WTC11 (cell line): ENCODE measurements around the gene TRAPPC3. TPM values are rescaled to one million over a fixed set of nuclear protein-coding genes. Genes with fewer than 3 reads are reported as not detected.

Experiments
- ATAC-seq: fragments of 200-7000 bp; cut with Tn5 transposase; 2 replicates; pipeline ENCODE4 v1.10.0; 2021; ENCODE audit warnings: mild to moderate bottlenecking, moderate library complexity
- CTCF ChIA-PET: fragments of 300-600 bp; sonication (Branson Sonifier 250); formaldehyde crosslinking; loops from one replicate; lab custom pipeline; 2021; ENCODE audit warnings: antibody characterized with exemption; lab: Charles Lee
- POLR2A ChIA-PET: fragments of 350-600 bp; sonication (Branson Sonifier 250); formaldehyde crosslinking; loops from one replicate; lab custom pipeline; 2021; ENCODE audit warnings: antibody characterized with exemption; lab: Charles Lee
- DNase-seq: peaks from one replicate; pipeline ENCODE4 v3.0.0; 2021; ENCODE audit warnings: low spot score
- H3K27ac Mint-ChIP-seq: 2 replicates; pipeline ENCODE4 v1.8.0; 2021; ENCODE audit warnings: mixed read lengths
- H3K27me3 Mint-ChIP-seq: 2 replicates; pipeline ENCODE4 v1.8.0; 2021; ENCODE audit warnings: low read depth, mild to moderate bottlenecking, moderate library complexity, mixed read lengths
- H3K36me3 Mint-ChIP-seq: 2 replicates; pipeline ENCODE4 v1.8.0; 2021; ENCODE audit warnings: mixed read lengths
- H3K4me1 Mint-ChIP-seq: 2 replicates; pipeline ENCODE4 v1.8.0; 2022; ENCODE audit warnings: mixed read lengths
- H3K4me3 Mint-ChIP-seq: 2 replicates; pipeline ENCODE4 v1.8.0; 2021; ENCODE audit warnings: mild to moderate bottlenecking, moderate library complexity, mixed read lengths
- H3K9me3 Mint-ChIP-seq: 2 replicates; pipeline ENCODE4 v1.8.0; 2021; ENCODE audit warnings: mixed read lengths
- CTCF ChIP-seq: fragments of 200-600 bp; IDR thresholded peaks from 2 replicates; pipeline ENCODE4 v1.8.0; 2022; ENCODE audit warnings: antibody characterized with exemption
- ELF4 ChIP-seq: sonication (generic); formaldehyde crosslinking; IDR thresholded peaks from 2 replicates; pipeline ENCODE4 v1.8.1; 2022; ENCODE audit warnings: low read depth, mild to moderate bottlenecking, moderate library complexity, missing genetic modification reagents
- NR1H2 ChIP-seq: sonication (generic); formaldehyde crosslinking; IDR thresholded peaks from 2 replicates; pipeline ENCODE4 v1.9.0; 2021; ENCODE audit warnings: mild to moderate bottlenecking, moderate library complexity, missing genetic modification reagents
- RORB ChIP-seq: fragments of 250-450 bp; sonication (Bioruptor Pico); IDR thresholded peaks from 2 replicates; pipeline ENCODE4 v1.9.0; 2021; ENCODE audit warnings: mild to moderate bottlenecking
- SMAD4 ChIP-seq: sonication (generic); formaldehyde crosslinking; IDR thresholded peaks from 2 replicates; pipeline ENCODE4 v1.8.0; 2022; ENCODE audit warnings: mild to moderate bottlenecking, missing genetic modification reagents
- TCF7 ChIP-seq: sonication (generic); formaldehyde crosslinking; IDR thresholded peaks from 2 replicates; pipeline ENCODE4 v1.8.0; 2022; ENCODE audit warnings: mild to moderate bottlenecking, low read depth, missing genetic modification reagents, moderate library complexity
- ZNF138 ChIP-seq: sonication (generic); formaldehyde crosslinking; conservative IDR thresholded peaks from 2 replicates; pipeline ENCODE4 v1.8.1; 2022; ENCODE audit warnings: mild to moderate bottlenecking, moderate library complexity, missing genetic modification reagents
- ZNF317 ChIP-seq: sonication (generic); formaldehyde crosslinking; IDR thresholded peaks from 2 replicates; pipeline ENCODE4 v1.8.1; 2023; ENCODE audit warnings: low read depth, mild to moderate bottlenecking, moderate library complexity, missing genetic modification reagents, borderline replicate concordance
- ZNF416 ChIP-seq: fragments of 250-450 bp; sonication (Bioruptor Pico); IDR thresholded peaks from 2 replicates; pipeline ENCODE4 v1.9.0; 2021; ENCODE audit warnings: mild to moderate bottlenecking, inconsistent platforms
- ZNF425 ChIP-seq: fragments of 250-450 bp; sonication (Bioruptor Pico); conservative IDR thresholded peaks from 2 replicates; pipeline ENCODE4 v1.9.0; 2021; ENCODE audit warnings: mild to moderate bottlenecking
- ZNF512 ChIP-seq: sonication (generic); formaldehyde crosslinking; IDR thresholded peaks from 2 replicates; pipeline ENCODE4 v1.8.1; 2022; ENCODE audit warnings: missing genetic modification reagents, borderline replicate concordance
- total RNA-seq: library from RNA; stranded (reverse); gene quantifications from 3 replicates; pipeline ENCODE4 v1.2.3, GENCODE V29; 2021
- TF ChIP-seq, protein P1 (sequence below): sonication (generic); formaldehyde crosslinking; IDR thresholded peaks from 2 replicates; pipeline ENCODE4 v1.8.1; 2023; ENCODE audit warnings: mild to moderate bottlenecking, missing genetic modification reagents, borderline replicate concordance
- TF ChIP-seq, protein P2 (sequence below): sonication (generic); formaldehyde crosslinking; IDR thresholded peaks from 2 replicates; pipeline ENCODE4 v1.8.1; 2023; ENCODE audit warnings: mild to moderate bottlenecking, missing genetic modification reagents, moderate library complexity
- TF ChIP-seq, protein P3 (sequence below): sonication (generic); formaldehyde crosslinking; IDR thresholded peaks from 2 replicates; pipeline ENCODE4 v1.8.1; 2022; ENCODE audit warnings: mild to moderate bottlenecking, moderate library complexity, missing genetic modification reagents

TRAPPC3 gene
- total RNA-seq, 1 experiment from 2014 or later, result 48.9 TPM

GRCh38 chr1:36101546-36101945 is 47.7 kb downstream of the TRAPPC3 start:
- no peak overlapping the region for H3K27ac Mint-ChIP-seq

More at GRCh38 chr1:36101546-36101945, 47.7 kb downstream of the TRAPPC3 start:
- peaks cover 14% of the 10 kb centered on the region for H3K4me1 Mint-ChIP-seq
- H3K4me3 Mint-ChIP-seq, result no peak overlapping the region
- ATAC-seq (no peak), DNase-seq (no peak)
- no peaks in the 10 kb centered on the region for H3K27me3 Mint-ChIP-seq
- H3K9me3 Mint-ChIP-seq, result no peaks in the 10 kb centered on the region
- POLR2A ChIA-PET, result no interaction called here
- TF ChIP-seq, protein P1, sequence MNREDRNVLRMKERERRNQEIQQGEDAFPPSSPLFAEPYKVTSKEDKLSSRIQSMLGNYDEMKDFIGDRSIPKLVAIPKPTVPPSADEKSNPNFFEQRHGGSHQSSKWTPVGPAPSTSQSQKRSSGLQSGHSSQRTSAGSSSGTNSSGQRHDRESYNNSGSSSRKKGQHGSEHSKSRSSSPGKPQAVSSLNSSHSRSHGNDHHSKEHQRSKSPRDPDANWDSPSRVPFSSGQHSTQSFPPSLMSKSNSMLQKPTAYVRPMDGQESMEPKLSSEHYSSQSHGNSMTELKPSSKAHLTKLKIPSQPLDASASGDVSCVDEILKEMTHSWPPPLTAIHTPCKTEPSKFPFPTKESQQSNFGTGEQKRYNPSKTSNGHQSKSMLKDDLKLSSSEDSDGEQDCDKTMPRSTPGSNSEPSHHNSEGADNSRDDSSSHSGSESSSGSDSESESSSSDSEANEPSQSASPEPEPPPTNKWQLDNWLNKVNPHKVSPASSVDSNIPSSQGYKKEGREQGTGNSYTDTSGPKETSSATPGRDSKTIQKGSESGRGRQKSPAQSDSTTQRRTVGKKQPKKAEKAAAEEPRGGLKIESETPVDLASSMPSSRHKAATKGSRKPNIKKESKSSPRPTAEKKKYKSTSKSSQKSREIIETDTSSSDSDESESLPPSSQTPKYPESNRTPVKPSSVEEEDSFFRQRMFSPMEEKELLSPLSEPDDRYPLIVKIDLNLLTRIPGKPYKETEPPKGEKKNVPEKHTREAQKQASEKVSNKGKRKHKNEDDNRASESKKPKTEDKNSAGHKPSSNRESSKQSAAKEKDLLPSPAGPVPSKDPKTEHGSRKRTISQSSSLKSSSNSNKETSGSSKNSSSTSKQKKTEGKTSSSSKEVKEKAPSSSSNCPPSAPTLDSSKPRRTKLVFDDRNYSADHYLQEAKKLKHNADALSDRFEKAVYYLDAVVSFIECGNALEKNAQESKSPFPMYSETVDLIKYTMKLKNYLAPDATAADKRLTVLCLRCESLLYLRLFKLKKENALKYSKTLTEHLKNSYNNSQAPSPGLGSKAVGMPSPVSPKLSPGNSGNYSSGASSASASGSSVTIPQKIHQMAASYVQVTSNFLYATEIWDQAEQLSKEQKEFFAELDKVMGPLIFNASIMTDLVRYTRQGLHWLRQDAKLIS (CRISPR knock-in tag), result no peak
- TF ChIP-seq ELF4 (CRISPR knock-in tag) (no peak), RORB (CRISPR knock-in tag) (no peak), ZNF416 (CRISPR knock-in tag) (no peak), NR1H2 (CRISPR knock-in tag) (no peak), TCF7 (CRISPR knock-in tag) (no peak), ZNF425 (no peak), ZNF317 (CRISPR knock-in tag) (no peak), CTCF (no peak), ZNF512 (no peak), SMAD4 (CRISPR knock-in tag) (no peak), ZNF138 (CRISPR knock-in tag) (no peak)
- TF ChIP-seq, protein P2, sequence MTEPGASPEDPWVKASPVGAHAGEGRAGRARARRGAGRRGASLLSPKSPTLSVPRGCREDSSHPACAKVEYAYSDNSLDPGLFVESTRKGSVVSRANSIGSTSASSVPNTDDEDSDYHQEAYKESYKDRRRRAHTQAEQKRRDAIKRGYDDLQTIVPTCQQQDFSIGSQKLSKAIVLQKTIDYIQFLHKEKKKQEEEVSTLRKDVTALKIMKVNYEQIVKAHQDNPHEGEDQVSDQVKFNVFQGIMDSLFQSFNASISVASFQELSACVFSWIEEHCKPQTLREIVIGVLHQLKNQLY (CRISPR knock-in tag), result no peak
- TF ChIP-seq, protein P3, sequence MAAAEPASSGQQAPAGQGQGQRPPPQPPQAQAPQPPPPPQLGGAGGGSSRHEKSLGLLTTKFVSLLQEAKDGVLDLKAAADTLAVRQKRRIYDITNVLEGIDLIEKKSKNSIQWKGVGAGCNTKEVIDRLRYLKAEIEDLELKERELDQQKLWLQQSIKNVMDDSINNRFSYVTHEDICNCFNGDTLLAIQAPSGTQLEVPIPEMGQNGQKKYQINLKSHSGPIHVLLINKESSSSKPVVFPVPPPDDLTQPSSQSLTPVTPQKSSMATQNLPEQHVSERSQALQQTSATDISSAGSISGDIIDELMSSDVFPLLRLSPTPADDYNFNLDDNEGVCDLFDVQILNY, result no peak
- CTCF ChIA-PET, result interaction anchor here (0.7 to 6.2 kb wide), 3 partner anchors 33 to 86 kb away, joined by 3 to 89 read pairs (median 4); partner anchors contain the start of gene TRAPPC3
- no peaks in the 10 kb centered on the region for H3K36me3 Mint-ChIP-seq
